PC-3 (cell line): Measurements from ENCODE around the gene FSTL4.

Experiments
- EZH2 ChIP-seq: fragments of 300-600 bp; sonication (generic); IDR thresholded peaks from one replicate; pipeline ENCODE4 v1.6.1; 2017; ENCODE audit warnings: antibody characterized with exemption, mild to moderate bottlenecking, low read length; ENCODE audit not compliant: unreplicated experiment
- EZH2phosphoT487 ChIP-seq: fragments of 300-600 bp; sonication (generic); IDR thresholded peaks from 2 replicates; pipeline ENCODE4 v1.6.1; 2018; ENCODE audit warnings: mild to moderate bottlenecking, antibody characterized with exemption, low read length, borderline replicate concordance
- TF ChIP-seq, protein P1 (sequence below): fragments of 300-600 bp; sonication (generic); conservative IDR thresholded peaks from 2 replicates; pipeline ENCODE4 v1.5.1; 2017; ENCODE audit warnings: antibody characterized with exemption, low read depth, mild to moderate bottlenecking, low read length

- TF ChIP-seq, protein P1, sequence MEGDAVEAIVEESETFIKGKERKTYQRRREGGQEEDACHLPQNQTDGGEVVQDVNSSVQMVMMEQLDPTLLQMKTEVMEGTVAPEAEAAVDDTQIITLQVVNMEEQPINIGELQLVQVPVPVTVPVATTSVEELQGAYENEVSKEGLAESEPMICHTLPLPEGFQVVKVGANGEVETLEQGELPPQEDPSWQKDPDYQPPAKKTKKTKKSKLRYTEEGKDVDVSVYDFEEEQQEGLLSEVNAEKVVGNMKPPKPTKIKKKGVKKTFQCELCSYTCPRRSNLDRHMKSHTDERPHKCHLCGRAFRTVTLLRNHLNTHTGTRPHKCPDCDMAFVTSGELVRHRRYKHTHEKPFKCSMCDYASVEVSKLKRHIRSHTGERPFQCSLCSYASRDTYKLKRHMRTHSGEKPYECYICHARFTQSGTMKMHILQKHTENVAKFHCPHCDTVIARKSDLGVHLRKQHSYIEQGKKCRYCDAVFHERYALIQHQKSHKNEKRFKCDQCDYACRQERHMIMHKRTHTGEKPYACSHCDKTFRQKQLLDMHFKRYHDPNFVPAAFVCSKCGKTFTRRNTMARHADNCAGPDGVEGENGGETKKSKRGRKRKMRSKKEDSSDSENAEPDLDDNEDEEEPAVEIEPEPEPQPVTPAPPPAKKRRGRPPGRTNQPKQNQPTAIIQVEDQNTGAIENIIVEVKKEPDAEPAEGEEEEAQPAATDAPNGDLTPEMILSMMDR, result no peak
- TF ChIP-seq EZH2, result no peak
- TF ChIP-seq EZH2phosphoT487, result no peak
Observed at GRCh38 chr5:133370904-133371303, 241.4 kb downstream of the FSTL4 start.
